K562 (cell line): ENCODE data around the gene MYL6B. TPM values are rescaled to one million over a fixed set of nuclear protein-coding genes. Genes with fewer than 3 reads are reported as not detected.

Source experiments
- ADNP ChIP-seq: fragments of 200-800 bp; sonication (Bioruptor generic); IDR thresholded peaks from 2 replicates; pipeline ENCODE4 v1.6.1; 2016; ENCODE audit warnings: missing genetic modification characterization, missing compliant biosample characterization
- BRF1 ChIP-seq: IDR thresholded peaks from 3 replicates; pipeline ENCODE4 v1.6.1; 2011; ENCODE audit warnings: borderline replicate concordance, mild to moderate bottlenecking; ENCODE audit not compliant: insufficient read length; ENCODE audit errors: extremely low read depth
- CAMTA2 ChIP-seq: fragments of 250-450 bp; sonication (Bioruptor Pico); conservative IDR thresholded peaks from 2 replicates; pipeline ENCODE4 v1.5.1; 2022
- CREM ChIP-seq: IDR thresholded peaks from 2 replicates; pipeline ENCODE4 v1.6.1; 2014; ENCODE audit warnings: antibody characterized with exemption, low read depth
- EWSR1 ChIP-seq: fragments of 450-650 bp; IDR thresholded peaks from 2 replicates; pipeline ENCODE4 v1.6.1; 2018; ENCODE audit warnings: borderline replicate concordance, mild to moderate bottlenecking, low read depth, moderate library complexity; ENCODE audit not compliant: partially characterized antibody
- ILF3 ChIP-seq: fragments of 450-650 bp; IDR thresholded peaks from 2 replicates; pipeline ENCODE4 v1.6.1; 2018; ENCODE audit warnings: antibody characterized with exemption, mild to moderate bottlenecking, moderate library complexity, borderline replicate concordance
- JUND ChIP-seq, 2 experiments: IDR thresholded peaks; 2 replicates in 1 of 2; 3 replicates in 1 of 2; pipeline ENCODE4 v1.6.1; 2011; ENCODE audit warnings: borderline replicate concordance in 2 of 2, low read depth in 2 of 2, low read length in 2 of 2, improper control_type of control experiment in 1 of 2, missing biosample characterization in 1 of 2, missing genetic modification characterization in 1 of 2, missing genetic modification reagents in 1 of 2
- MBD2 ChIP-seq: sonication (generic); IDR thresholded peaks from 2 replicates; pipeline ENCODE4 v1.6.1; 2016; ENCODE audit warnings: low read depth, borderline replicate concordance
- MED1 ChIP-seq: sonication (generic); formaldehyde crosslinking; IDR thresholded peaks from 2 replicates; pipeline ENCODE4 v1.8.1; 2023; ENCODE audit warnings: missing genetic modification reagents, borderline replicate concordance
- RBM22 ChIP-seq: fragments of 200-400 bp; formaldehyde crosslinking; IDR thresholded peaks from 2 replicates; pipeline ENCODE4 v1.6.1; 2018; ENCODE audit warnings: low read length, low read depth; ENCODE audit not compliant: poor library complexity, severe bottlenecking
- TCF7L2 ChIP-seq: fragments of 150-350 bp; IDR thresholded peaks from 2 replicates; pipeline ENCODE4 v1.6.1; 2016; ENCODE audit warnings: low read depth, mild to moderate bottlenecking, low read length, moderate library complexity
- TGIF2 ChIP-seq: sonication (generic); formaldehyde crosslinking; IDR thresholded peaks from 2 replicates; pipeline ENCODE4 v1.8.1; 2022; ENCODE audit warnings: mild to moderate bottlenecking, missing genetic modification reagents, moderate library complexity
- ZFP36 ChIP-seq: fragments of 150-350 bp; IDR thresholded peaks from 2 replicates; pipeline ENCODE4 v1.6.1; 2018; ENCODE audit warnings: low read length, low read depth; ENCODE audit not compliant: partially characterized antibody
- ZNF24 ChIP-seq: fragments of 450-650 bp; IDR thresholded peaks from 2 replicates; pipeline ENCODE4 v1.6.1; 2016
- ZNF609 ChIP-seq: sonication (generic); formaldehyde crosslinking; IDR thresholded peaks from 2 replicates; pipeline ENCODE4 v1.8.1; 2023; ENCODE audit warnings: missing genetic modification reagents, mild to moderate bottlenecking, borderline replicate concordance
- polyA plus RNA-seq, 8 experiments: library from polyadenylated mRNA; depleted of rRNA in 4 of 8; stranded (reverse) in 5 of 8; unstranded in 3 of 8; fragments of >200 nt; fragmentation: Nextera tagmentation in 2 of 8; fragmentation: Illumina TruSeq in 1 of 8; extraction: Ambion mirVana in 2 of 8; extraction: Trizol in 1 of 8; gene quantifications; 2 replicates each; pipeline versions ENCODE4 v1.2.1 to v1.2.3, GENCODE V29; 2011 to 2014; ENCODE audit warnings: inconsistent platforms in 1 of 8, missing spikeins in 1 of 8
- total RNA-seq, 7 experiments: library from RNA; depleted of rRNA in 6 of 7; stranded (reverse); fragments of >200 nt in 6 of 7; fragmentation: Illumina TruSeq in 2 of 7; extraction: Trizol in 2 of 7; gene quantifications; 2 replicates each; pipeline versions ENCODE4 v1.2.1 to v1.2.3, GENCODE V29; 2011 to 2021; ENCODE audit warnings: low replicate concordance in 1 of 7
- TF ChIP-seq, protein P1 (sequence below): fragments of 450-650 bp; formaldehyde crosslinking; IDR thresholded peaks from 2 replicates; pipeline ENCODE4 v1.4.0; 2020; ENCODE audit warnings: mild to moderate bottlenecking, moderate library complexity
- TF ChIP-seq, protein P2 (sequence below): sonication (generic); formaldehyde crosslinking; IDR thresholded peaks from 2 replicates; pipeline ENCODE4 v1.8.1; 2022; ENCODE audit warnings: missing genetic modification reagents
- TF ChIP-seq, protein P3 (sequence below): fragments of 250-450 bp; sonication (Bioruptor Pico); IDR thresholded peaks from 2 replicates; pipeline ENCODE4 v1.8.0; 2021; ENCODE audit warnings: moderate library complexity, mild to moderate bottlenecking, inconsistent platforms

Gene MYL6B
- total and polyA plus RNA-seq, 9 of the 15 experiments (the other 6 are each of a cell fraction or from before 2014, with no cell fraction given) = 42.8 to 77.3 (median 68.6) TPM

- TF ChIP-seq, protein P1, sequence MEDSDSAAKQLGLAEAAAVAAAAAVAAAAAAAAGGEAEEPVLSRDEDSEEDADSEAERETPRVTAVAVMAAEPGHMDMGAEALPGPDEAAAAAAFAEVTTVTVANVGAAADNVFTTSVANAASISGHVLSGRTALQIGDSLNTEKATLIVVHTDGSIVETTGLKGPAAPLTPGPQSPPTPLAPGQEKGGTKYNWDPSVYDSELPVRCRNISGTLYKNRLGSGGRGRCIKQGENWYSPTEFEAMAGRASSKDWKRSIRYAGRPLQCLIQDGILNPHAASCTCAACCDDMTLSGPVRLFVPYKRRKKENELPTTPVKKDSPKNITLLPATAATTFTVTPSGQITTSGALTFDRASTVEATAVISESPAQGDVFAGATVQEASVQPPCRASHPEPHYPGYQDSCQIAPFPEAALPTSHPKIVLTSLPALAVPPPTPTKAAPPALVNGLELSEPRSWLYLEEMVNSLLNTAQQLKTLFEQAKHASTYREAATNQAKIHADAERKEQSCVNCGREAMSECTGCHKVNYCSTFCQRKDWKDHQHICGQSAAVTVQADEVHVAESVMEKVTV = peak; percentile 45; the same call in 1 of the 2 replicates
- TF ChIP-seq, protein P2, sequence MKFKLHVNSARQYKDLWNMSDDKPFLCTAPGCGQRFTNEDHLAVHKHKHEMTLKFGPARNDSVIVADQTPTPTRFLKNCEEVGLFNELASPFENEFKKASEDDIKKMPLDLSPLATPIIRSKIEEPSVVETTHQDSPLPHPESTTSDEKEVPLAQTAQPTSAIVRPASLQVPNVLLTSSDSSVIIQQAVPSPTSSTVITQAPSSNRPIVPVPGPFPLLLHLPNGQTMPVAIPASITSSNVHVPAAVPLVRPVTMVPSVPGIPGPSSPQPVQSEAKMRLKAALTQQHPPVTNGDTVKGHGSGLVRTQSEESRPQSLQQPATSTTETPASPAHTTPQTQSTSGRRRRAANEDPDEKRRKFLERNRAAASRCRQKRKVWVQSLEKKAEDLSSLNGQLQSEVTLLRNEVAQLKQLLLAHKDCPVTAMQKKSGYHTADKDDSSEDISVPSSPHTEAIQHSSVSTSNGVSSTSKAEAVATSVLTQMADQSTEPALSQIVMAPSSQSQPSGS (CRISPR knock-in tag) = no peak
- TF ChIP-seq RBM22 (no peak), MBD2 (no peak), EWSR1 (no peak), MED1 (CRISPR knock-in tag) (no peak), ZFP36 (no peak), JUND (IDR thresholded peaks at IDR 0.05; ENCODE audit: borderline replicate concordance, low read depth, low read length) (peak; percentile 30; the same call in 1 of the 2 replicates), JUND (tag; IDR thresholded peaks at IDR 0.05; ENCODE audit: borderline replicate concordance, low read depth, low read length) (no peak), CAMTA2 (CRISPR knock-in tag) (no peak), TCF7L2 (no peak), ADNP (no peak), ZNF24 (0 out of 2 replicates have a peak, but pooled peaks have one; percentile 13), ILF3 (no peak), TGIF2 (no peak), ZNF609 (CRISPR knock-in tag) (no peak), CREM (no peak), BRF1 (no peak)
- TF ChIP-seq, protein P3, sequence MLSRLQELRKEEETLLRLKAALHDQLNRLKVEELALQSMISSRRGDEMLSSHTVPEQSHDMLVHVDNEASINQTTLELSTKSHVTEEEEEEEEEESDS (CRISPR knock-in tag) = no peak
Observed at GRCh38 chr12:56206452-56207166, 54.2 kb downstream of the MYL6B start (continued).
